IMR-90 (cell line): Measurements from ENCODE around the gene ATP1A1. TPM values are rescaled to one million over a fixed set of nuclear protein-coding genes. Genes with fewer than 3 reads are reported as not detected.

Experiments used
- ATAC-seq: fragments of 200-7000 bp; cut with Tn5 transposase; 2 replicates; pipeline ENCODE4 v1.9.1; 2020; ENCODE audit warnings: low read depth, mild to moderate bottlenecking, moderate library complexity
- BruUV-seq: library from RNA; stranded (reverse); fragments of 400-500 nt; replicated peaks from 2 replicates; lab custom pipeline; 2021; lab: Mats Ljungman, UMichigan
- CTCF ChIA-PET: fragments of 300-600 bp; formaldehyde crosslinking; extraction: SDS; loops from one replicate; lab custom pipeline; 2021; ENCODE audit warnings: antibody characterized with exemption; lab: Yijun Ruan, JAX
- POLR2A ChIA-PET: fragments of 300-600 bp; sonication (Branson Sonifier 250); formaldehyde crosslinking; loops from one replicate; lab custom pipeline; 2022; ENCODE audit warnings: antibody characterized with exemption; ENCODE audit not compliant: unreplicated experiment; lab: Charles Lee
- DNase-seq: peaks from one replicate; pipeline ENCODE4 v3.0.0; 2013
- H2AFZ ChIP-seq: replicated peaks from 2 replicates; pipeline ENCODE3; 2013; ENCODE audit warnings: low read length, mild to moderate bottlenecking; ENCODE audit not compliant: poor library complexity
- H2AK5ac ChIP-seq: 2 replicates; pipeline ENCODE4 v1.6.1; 2013; ENCODE audit warnings: low read depth, low read length, inconsistent platforms
- H2AK9ac ChIP-seq: replicated peaks from 2 replicates; pipeline ENCODE3; 2013; ENCODE audit warnings: mild to moderate bottlenecking, low read depth, low read length, moderate library complexity; ENCODE audit not compliant: poor library complexity
- H2BK120ac ChIP-seq: 2 replicates; pipeline ENCODE4 v1.6.1; 2013; ENCODE audit warnings: low read depth, low read length, inconsistent platforms
- H2BK15ac ChIP-seq: 3 replicates; pipeline ENCODE4 v1.6.1; 2013; ENCODE audit warnings: low read depth, low read length, inconsistent platforms
- H2BK20ac ChIP-seq: 2 replicates; pipeline ENCODE4 v1.6.1; 2013; ENCODE audit warnings: low read depth, mild to moderate bottlenecking, inconsistent platforms, low read length, moderate library complexity
- H2BK5ac ChIP-seq: 2 replicates; pipeline ENCODE4 v1.6.1; 2013; ENCODE audit warnings: mild to moderate bottlenecking, low read depth, low read length, inconsistent platforms; ENCODE audit not compliant: poor library complexity, severe bottlenecking
- H3K14ac ChIP-seq: replicated peaks from 2 replicates; pipeline ENCODE4 v1.6.1; 2013; ENCODE audit warnings: low read depth, low read length, inconsistent platforms
- H3K18ac ChIP-seq: 2 replicates; pipeline ENCODE4 v1.6.1; 2013; ENCODE audit warnings: low read depth, low read length, control low read depth
- H3K23ac ChIP-seq: 2 replicates; pipeline ENCODE4 v1.6.1; 2013; ENCODE audit warnings: low read depth, low read length, inconsistent platforms
- H3K27ac ChIP-seq: 2 replicates; pipeline ENCODE4 v1.5.1; 2013; ENCODE audit warnings: mild to moderate bottlenecking, control low read depth, low read length; ENCODE audit not compliant: insufficient read depth
- H3K27me3 ChIP-seq: 2 replicates; pipeline ENCODE4 v1.6.1; 2013; ENCODE audit warnings: low read length; ENCODE audit not compliant: control insufficient read depth, insufficient read depth
- H3K36me3 ChIP-seq: 2 replicates; pipeline ENCODE4 v1.6.1; 2013; ENCODE audit warnings: low read length, mixed read lengths; ENCODE audit not compliant: control insufficient read depth, insufficient read depth
- H3K4ac ChIP-seq: 2 replicates; pipeline ENCODE4 v1.6.1; 2013; ENCODE audit warnings: low read depth, low read length, inconsistent platforms
- H3K4me1 ChIP-seq: 2 replicates; pipeline ENCODE4 v1.6.1; 2013; ENCODE audit warnings: low read length, mixed read lengths; ENCODE audit not compliant: control insufficient read depth, insufficient read depth
- H3K4me2 ChIP-seq: 2 replicates; pipeline ENCODE4 v1.6.1; 2013; ENCODE audit warnings: low read depth, mild to moderate bottlenecking, control low read depth, low read length, moderate library complexity
- H3K4me3 ChIP-seq: 2 replicates; pipeline ENCODE4 v1.5.1; 2013; ENCODE audit warnings: low read depth, mild to moderate bottlenecking, control low read depth, low read length, moderate library complexity; ENCODE audit not compliant: insufficient read depth
- H3K56ac ChIP-seq: 2 replicates; pipeline ENCODE4 v1.6.1; 2013; ENCODE audit warnings: low read length, inconsistent platforms; ENCODE audit not compliant: insufficient read depth; ENCODE audit errors: extremely low read depth
- H3K79me1 ChIP-seq, 2 experiments: 2 replicates each; pipeline ENCODE4 v1.6.1; 2013; ENCODE audit warnings: low read length in 2 of 2, inconsistent platforms in 1 of 2, low read depth in 1 of 2
- H3K9ac ChIP-seq: 2 replicates; pipeline ENCODE4 v1.6.1; 2013; ENCODE audit warnings: low read depth, low read length, control low read depth
- H3K9me1 ChIP-seq: 2 replicates; pipeline ENCODE4 v1.6.1; 2013; ENCODE audit warnings: low read length, inconsistent platforms; ENCODE audit not compliant: insufficient read depth
- H3K9me3 ChIP-seq: 2 replicates; pipeline ENCODE4 v1.6.1; 2013; ENCODE audit warnings: low read length; ENCODE audit not compliant: control insufficient read depth, insufficient read depth
- H4K20me1 ChIP-seq: 2 replicates; pipeline ENCODE4 v1.6.1; 2013; ENCODE audit warnings: low read length, inconsistent platforms; ENCODE audit not compliant: insufficient read depth
- H4K5ac ChIP-seq: 2 replicates; pipeline ENCODE4 v1.6.1; 2013; ENCODE audit warnings: mild to moderate bottlenecking, low read depth, low read length, control low read depth
- H4K8ac ChIP-seq, 2 experiments: 2 replicates each; pipeline ENCODE4 v1.6.1; 2013; ENCODE audit warnings: low read depth in 2 of 2, low read length in 2 of 2, control low read depth in 1 of 2, inconsistent platforms in 1 of 2
- H4K91ac ChIP-seq: 2 replicates; pipeline ENCODE4 v1.6.1; 2013; ENCODE audit warnings: low read depth, low read length, inconsistent platforms; ENCODE audit not compliant: insufficient read depth
- BHLHE40 ChIP-seq: fragments of 150-350 bp; IDR thresholded peaks from 2 replicates; pipeline ENCODE4 v1.6.1; 2016; ENCODE audit warnings: mild to moderate bottlenecking, low read depth, low read length
- NFE2L2 ChIP-seq: fragments of 150-350 bp; IDR thresholded peaks from 2 replicates; pipeline ENCODE4 v1.6.1; 2016; ENCODE audit warnings: low read depth, mild to moderate bottlenecking, low read length
- POLR2A ChIP-seq: IDR thresholded peaks from 2 replicates; pipeline ENCODE4 v1.6.1; 2012; ENCODE audit warnings: mild to moderate bottlenecking, low read depth, low read length
- RAD21 ChIP-seq: IDR thresholded peaks from 2 replicates; pipeline ENCODE4 v1.6.1; 2012; ENCODE audit warnings: low read length, improper control_type of control experiment
- SMC3 ChIP-seq: fragments of 150-350 bp; IDR thresholded peaks from 2 replicates; pipeline ENCODE4 v1.6.1; 2016; ENCODE audit warnings: low read depth, mild to moderate bottlenecking, antibody characterized with exemption, low read length, moderate library complexity
- WGBS, 2 experiments: methylation state at CpG; one replicate each; pipeline versions ENCODE4 v1.1.5 to v1.1.7; 2013; ENCODE audit warnings: missing lambda C conversion rate in 2 of 2; ENCODE audit not compliant: insufficient read length in 1 of 2; ENCODE audit errors: extremely low coverage in 2 of 2; 5-methylcytosine and 5-hydroxymethylcytosine counted together
- dilution Hi-C: fragments of 300-500 bp; cut with HindIII; formaldehyde crosslinking; loops from one replicate; pipeline ENCODE4 v1.14.3; 2018; ENCODE audit warnings: low sequenced_read_pairs; ENCODE audit not compliant: unreplicated experiment
- in situ Hi-C: fragments of 300-500 bp; cut with MboI; formaldehyde crosslinking; loops from 3 replicates; pipeline ENCODE4 v1.14.3; 2019; ENCODE audit warnings: low sequenced_read_pairs, inconsistent platforms, mixed read lengths
- intact Hi-C: fragments of 100-400 bp; cut with micrococcal nuclease; formaldehyde crosslinking; loops from 2 replicates; pipeline ENCODE4 v1.10.0; 2022
- polyA plus RNA-seq, 3 experiments: library from polyadenylated mRNA; depleted of rRNA; stranded (reverse); fragments of >200 nt; gene quantifications; 2 replicates each; pipeline ENCODE4 v1.2.3, GENCODE V29; 2012; ENCODE audit warnings: low replicate concordance in 1 of 3
- total RNA-seq: library from RNA; depleted of rRNA; stranded (reverse); fragments of >200 nt; gene quantifications from 2 replicates; pipeline ENCODE4 v1.2.3, GENCODE V29; 2012
- TF ChIP-seq, protein P1 (sequence below): fragments of 150-350 bp; IDR thresholded peaks from 2 replicates; pipeline ENCODE4 v1.6.1; 2016; ENCODE audit warnings: low read depth, mild to moderate bottlenecking, low read length, moderate library complexity, borderline replicate concordance

ATP1A1 gene
- total and polyA plus RNA-seq, 2 of the 4 experiments (the other 2 are of a cell fraction): 116 to 125 TPM

DNA sequence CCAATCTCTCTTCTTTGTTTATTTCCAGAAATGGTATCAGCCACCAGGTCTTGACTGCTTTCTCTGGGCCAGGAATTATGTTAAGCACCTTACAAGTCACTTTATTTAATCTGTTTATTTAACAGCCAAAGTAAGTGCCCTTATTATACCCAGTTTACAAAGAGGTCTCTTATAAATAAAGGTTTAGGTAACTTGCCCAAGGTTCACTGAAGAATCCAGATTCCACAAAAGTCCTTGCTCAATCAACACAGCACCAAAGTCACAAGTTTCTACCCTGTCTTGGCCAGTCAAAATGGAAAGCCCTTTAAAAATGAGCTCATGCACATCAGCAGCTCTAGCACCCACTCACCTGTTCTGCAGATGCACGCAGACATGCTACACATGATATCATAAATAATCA, 28.0 kb upstream of the ATP1A1 start:
- H3K56ac ChIP-seq: no peak overlapping the region
- H2AK5ac ChIP-seq: no peak overlapping the region
- ATAC-seq: no peak
- H4K8ac ChIP-seq: no peak overlapping the region
- no peak overlapping the region for H3K4me3 ChIP-seq
- H3K23ac ChIP-seq: no peak overlapping the region
- H2BK20ac ChIP-seq: no peak overlapping the region
- dilution Hi-C loops (no loop called here), in situ Hi-C loops (no loop called here), intact Hi-C loops (no loop called here)
- ChIA-PET CTCF (no interaction called here), POLR2A (no interaction called here)
- H3K14ac ChIP-seq: no peak overlapping the region
- no peak overlapping the region for H2AK9ac ChIP-seq
- H2BK5ac ChIP-seq: no peak overlapping the region
- no peaks in the 10 kb centered on the region for H3K9me1 ChIP-seq
- no peaks in the 10 kb centered on the region for H3K4me1 ChIP-seq
- H3K18ac ChIP-seq: no peak overlapping the region
- no peak overlapping the region for H4K91ac ChIP-seq
- H4K20me1 ChIP-seq: no peaks in the 10 kb centered on the region
- no peak overlapping the region for H4K5ac ChIP-seq
- DNase-seq: no peak
- BruUV-seq: no TSS peak
- H3K79me1 ChIP-seq: no peaks in the 10 kb centered on the region
- H3K27ac ChIP-seq: no peak overlapping the region
- H3K27me3 ChIP-seq: peaks cover 6% of the 10 kb centered on the region
- H2AFZ ChIP-seq: no peak overlapping the region
- H3K9ac ChIP-seq: no peak overlapping the region
- TF ChIP-seq NFE2L2 (no peak), RAD21 (no peak), SMC3 (no peak), POLR2A (no peak), BHLHE40 (no peak)
- TF ChIP-seq, protein P1, sequence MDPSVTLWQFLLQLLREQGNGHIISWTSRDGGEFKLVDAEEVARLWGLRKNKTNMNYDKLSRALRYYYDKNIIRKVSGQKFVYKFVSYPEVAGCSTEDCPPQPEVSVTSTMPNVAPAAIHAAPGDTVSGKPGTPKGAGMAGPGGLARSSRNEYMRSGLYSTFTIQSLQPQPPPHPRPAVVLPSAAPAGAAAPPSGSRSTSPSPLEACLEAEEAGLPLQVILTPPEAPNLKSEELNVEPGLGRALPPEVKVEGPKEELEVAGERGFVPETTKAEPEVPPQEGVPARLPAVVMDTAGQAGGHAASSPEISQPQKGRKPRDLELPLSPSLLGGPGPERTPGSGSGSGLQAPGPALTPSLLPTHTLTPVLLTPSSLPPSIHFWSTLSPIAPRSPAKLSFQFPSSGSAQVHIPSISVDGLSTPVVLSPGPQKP: no peak
- H3K36me3 ChIP-seq: no peaks in the 10 kb centered on the region
- H3K9me3 ChIP-seq: no peaks in the 10 kb centered on the region
- H3K4me2 ChIP-seq: no peak overlapping the region
- WGBS, 2 experiments: no CpG with 5 or more reads among the region's 1 CpG
- no peak overlapping the region for H2BK120ac ChIP-seq
- H2BK15ac ChIP-seq: no peak overlapping the region
- H3K4ac ChIP-seq: no peak overlapping the region
